ENCODE data around the gene TRIO.

Gene TRIO

GRCh38 chr5:14110680-14111079, 32.5 kb upstream of the TRIO start:
- H3K4me3 Mint-ChIP-seq: no peak overlapping the region
- no peak overlapping the region for H3K27ac Mint-ChIP-seq
- DNase-seq: no peak
- peaks cover 0 to 3% of the 10 kb centered on the region in 2 donors for H3K9me3 Mint-ChIP-seq
- peaks cover 10 to 22% of the 10 kb centered on the region in 2 donors for H3K4me1 Mint-ChIP-seq (ENCODE audit: low read depth in 2 of 2)
- no peak for ATAC-seq (replicated peaks)
- no peaks in the 10 kb centered on the region for H3K36me3 Mint-ChIP-seq (ENCODE audit: insufficient read depth)
- peaks cover 12 to 40% of the 10 kb centered on the region in 2 donors for H3K27me3 Mint-ChIP-seq

GRCh38 chr5:14112998-14113652, 30.0 kb upstream of the TRIO start:
- DNase-seq (no peak), ATAC-seq (replicated peaks) (no peak)
- peaks cover 10 to 18% of the 10 kb centered on the region in 2 donors for H3K4me1 Mint-ChIP-seq (ENCODE audit: low read depth in 2 of 2)
- no peak overlapping the region for H3K27ac Mint-ChIP-seq
- H3K4me3 Mint-ChIP-seq: no peak overlapping the region
- no peaks in the 10 kb centered on the region for H3K36me3 Mint-ChIP-seq (ENCODE audit: insufficient read depth)
- H3K9me3 Mint-ChIP-seq: peaks cover 0 to 3% of the 10 kb centered on the region in 2 donors
- H3K27me3 Mint-ChIP-seq: peaks cover 10 to 24% of the 10 kb centered on the region in 2 donors

- DNase-seq (no peak), ATAC-seq (replicated peaks) (no peak)
- Mint-ChIP-seq H3K9me3 (no peaks in the 10 kb centered on the region), H3K4me3 (no peak overlapping the region), H3K4me1 (ENCODE audit: low read depth in 2 of 2) (peaks cover 2 to 3% of the 10 kb centered on the region in 2 donors), H3K36me3 (ENCODE audit: insufficient read depth) (no peaks in the 10 kb centered on the region), H3K27ac (no peak overlapping the region), H3K27me3 (peaks cover 0 to 17% of the 10 kb centered on the region in 2 donors)
Observed at GRCh38 chr5:14114615-14115251, 28.4 kb upstream of the TRIO start.

- no peak overlapping the region for H3K27ac Mint-ChIP-seq
- no peak overlapping the region for H3K4me3 Mint-ChIP-seq
- no peak for ATAC-seq (replicated peaks)
- H3K9me3 Mint-ChIP-seq: no peaks in the 10 kb centered on the region
- peaks cover 0 to 17% of the 10 kb centered on the region in 2 donors for H3K27me3 Mint-ChIP-seq
- no peaks in the 10 kb centered on the region for H3K36me3 Mint-ChIP-seq (ENCODE audit: insufficient read depth)
- DNase-seq: no peak
- no peaks in the 10 kb centered on the region for H3K4me1 Mint-ChIP-seq (ENCODE audit: low read depth in 2 of 2)
Observed at GRCh38 chr5:14115323-14115895, 27.7 kb upstream of the TRIO start.

- Mint-ChIP-seq H3K27me3 (peaks cover 0 to 17% of the 10 kb centered on the region in 2 donors), H3K36me3 (ENCODE audit: insufficient read depth) (no peaks in the 10 kb centered on the region), H3K4me3 (no peak overlapping the region), H3K4me1 (ENCODE audit: low read depth in 2 of 2) (no peaks in the 10 kb centered on the region), H3K27ac (no peak overlapping the region), H3K9me3 (no peaks in the 10 kb centered on the region)
- DNase-seq (no peak), ATAC-seq (replicated peaks) (no peak)
Observed at GRCh38 chr5:14118551-14119320, 24.4 kb upstream of the TRIO start.

GRCh38 chr5:14120176-14120575, 23.0 kb upstream of the TRIO start:
- Mint-ChIP-seq H3K27ac (no peak overlapping the region), H3K4me1 (ENCODE audit: low read depth in 2 of 2) (no peaks in the 10 kb centered on the region), H3K27me3 (peaks cover 0 to 4% of the 10 kb centered on the region in 2 donors), H3K4me3 (no peak overlapping the region), H3K36me3 (ENCODE audit: insufficient read depth) (no peaks in the 10 kb centered on the region), H3K9me3 (no peaks in the 10 kb centered on the region)
- ATAC-seq (replicated peaks) (no peak), DNase-seq (no peak)

GRCh38 chr5:14121552-14121951, 21.6 kb upstream of the TRIO start:
- Mint-ChIP-seq H3K4me1 (ENCODE audit: low read depth in 2 of 2) (no peaks in the 10 kb centered on the region), H3K27me3 (no peaks in the 10 kb centered on the region), H3K36me3 (ENCODE audit: insufficient read depth) (no peaks in the 10 kb centered on the region), H3K9me3 (no peaks in the 10 kb centered on the region), H3K4me3 (no peak overlapping the region), H3K27ac (no peak overlapping the region)
- DNase-seq: no peak
- no peak for ATAC-seq (replicated peaks)

- H3K9me3 Mint-ChIP-seq: no peaks in the 10 kb centered on the region
- DNase-seq (no peak), ATAC-seq (replicated peaks) (no peak)
- H3K4me1 Mint-ChIP-seq (ENCODE audit: low read depth in 2 of 2): no peaks in the 10 kb centered on the region
- H3K4me3 Mint-ChIP-seq: no peak overlapping the region
- H3K27me3 Mint-ChIP-seq: no peaks in the 10 kb centered on the region
- no peaks in the 10 kb centered on the region for H3K36me3 Mint-ChIP-seq (ENCODE audit: insufficient read depth)
- no peak overlapping the region for H3K27ac Mint-ChIP-seq
Observed at GRCh38 chr5:14122089-14122488, 21.1 kb upstream of the TRIO start.

- no peak overlapping the region for H3K27ac Mint-ChIP-seq
- ATAC-seq (replicated peaks): no peak
- H3K9me3 Mint-ChIP-seq: no peaks in the 10 kb centered on the region
- DNase-seq: no peak
- no peaks in the 10 kb centered on the region for H3K4me1 Mint-ChIP-seq (ENCODE audit: low read depth in 2 of 2)
- no peaks in the 10 kb centered on the region for H3K36me3 Mint-ChIP-seq (ENCODE audit: insufficient read depth)
- no peak overlapping the region for H3K4me3 Mint-ChIP-seq
- H3K27me3 Mint-ChIP-seq: no peaks in the 10 kb centered on the region
Observed at GRCh38 chr5:14123551-14123950, 19.6 kb upstream of the TRIO start.

GRCh38 chr5:14123974-14124482, 19.1 kb upstream of the TRIO start:
- Mint-ChIP-seq H3K36me3 (ENCODE audit: insufficient read depth) (no peaks in the 10 kb centered on the region), H3K27ac (no peak overlapping the region), H3K9me3 (no peaks in the 10 kb centered on the region), H3K4me1 (ENCODE audit: low read depth in 2 of 2) (no peaks in the 10 kb centered on the region), H3K27me3 (no peaks in the 10 kb centered on the region), H3K4me3 (no peak overlapping the region)
- ATAC-seq (replicated peaks): no peak
- DNase-seq: no peak

GRCh38 chr5:14125262-14125661, 17.9 kb upstream of the TRIO start:
- peaks cover 0 to 6% of the 10 kb centered on the region in 2 donors for H3K27me3 Mint-ChIP-seq
- ATAC-seq (replicated peaks) (no peak), DNase-seq (no peak)
- no peaks in the 10 kb centered on the region for H3K36me3 Mint-ChIP-seq (ENCODE audit: insufficient read depth)
- H3K27ac Mint-ChIP-seq: no peak overlapping the region
- H3K4me1 Mint-ChIP-seq (ENCODE audit: low read depth in 2 of 2): no peaks in the 10 kb centered on the region
- H3K9me3 Mint-ChIP-seq: no peaks in the 10 kb centered on the region
- H3K4me3 Mint-ChIP-seq: no peak overlapping the region

GRCh38 chr5:14127587-14127986, 15.6 kb upstream of the TRIO start:
- Mint-ChIP-seq H3K9me3 (no peaks in the 10 kb centered on the region), H3K4me1 (ENCODE audit: low read depth in 2 of 2) (no peaks in the 10 kb centered on the region), H3K27me3 (peaks cover 0 to 25% of the 10 kb centered on the region in 2 donors), H3K27ac (no peak overlapping the region), H3K36me3 (ENCODE audit: insufficient read depth) (no peaks in the 10 kb centered on the region), H3K4me3 (no peak overlapping the region)
- ATAC-seq (replicated peaks): no peak
- DNase-seq: no peak

- Mint-ChIP-seq H3K4me1 (ENCODE audit: low read depth in 2 of 2) (no peaks in the 10 kb centered on the region), H3K9me3 (no peaks in the 10 kb centered on the region), H3K4me3 (no peak overlapping the region), H3K27me3 (peaks cover 0 to 28% of the 10 kb centered on the region in 2 donors), H3K27ac (no peak overlapping the region), H3K36me3 (ENCODE audit: insufficient read depth) (peaks cover 2% of the 10 kb centered on the region)
- DNase-seq: no peak
- no peak for ATAC-seq (replicated peaks)
Observed at GRCh38 chr5:14128079-14128478, 15.1 kb upstream of the TRIO start.

All from effector memory CD8-positive, alpha-beta T cell (primary cell).